CD8-positive, alpha-beta memory T cell (primary cell): Measurements from ENCODE around the gene STARD3NL. TPM values are rescaled to one million over a fixed set of nuclear protein-coding genes. Genes with fewer than 3 reads are reported as not detected.

Experiments used
- CTCF ChIA-PET: fragments of 350-600 bp; sonication (Branson Sonifier 250); formaldehyde crosslinking; loops from one replicate; lab custom pipeline; 2021; ENCODE audit warnings: antibody characterized with exemption; lab: Charles Lee
- POLR2A ChIA-PET: fragments of 350-600 bp; sonication (Branson Sonifier 250); formaldehyde crosslinking; loops from one replicate; lab custom pipeline; 2021; ENCODE audit warnings: antibody characterized with exemption; lab: Charles Lee
- DNase-seq, 5 donors: peaks; one replicate each; pipeline versions ENCODE4 v3.0.0 to v3.0.0-alpha.2; 2020 to 2022; ENCODE audit warnings: mixed read lengths in 1 of 5
- H3K27ac ChIP-seq: one replicate; pipeline ENCODE4 v1.7.0; 2013; ENCODE audit warnings: low read depth, mild to moderate bottlenecking, low read length, moderate library complexity
- H3K27me3 ChIP-seq: 2 replicates; pipeline ENCODE4 v1.7.0; 2013; ENCODE audit warnings: low read length, mild to moderate bottlenecking; ENCODE audit not compliant: insufficient read depth, poor library complexity, severe bottlenecking
- H3K36me3 ChIP-seq: 2 replicates; pipeline ENCODE4 v1.7.0; 2013; ENCODE audit warnings: mild to moderate bottlenecking, low read length, moderate library complexity; ENCODE audit not compliant: insufficient read depth
- H3K4me1 ChIP-seq: 2 replicates; pipeline ENCODE4 v1.7.0; 2013; ENCODE audit warnings: mild to moderate bottlenecking, low read length, moderate library complexity; ENCODE audit not compliant: insufficient read depth
- H3K4me3 ChIP-seq: 2 replicates; pipeline ENCODE4 v1.7.0; 2013; ENCODE audit warnings: mild to moderate bottlenecking, low read length
- H3K9me3 ChIP-seq: 2 replicates; pipeline ENCODE4 v1.7.0; 2013; ENCODE audit warnings: mild to moderate bottlenecking, low read length
- H3K27ac Mint-ChIP-seq, 8 donors: one replicate each; pipeline ENCODE4 v1.8.0; 2020 to 2021; ENCODE audit warnings: mixed read lengths in 8 of 8, mild to moderate bottlenecking in 6 of 8, inconsistent platforms in 3 of 8, moderate library complexity in 3 of 8
- H3K27me3 Mint-ChIP-seq, 2 donors: one replicate each; pipeline ENCODE4 v1.8.0; 2020 to 2021; ENCODE audit warnings: mixed read lengths in 2 of 2, mild to moderate bottlenecking in 1 of 2, moderate library complexity in 1 of 2
- H3K36me3 Mint-ChIP-seq, 3 donors: one replicate each; pipeline ENCODE4 v1.8.0; 2020 to 2021; ENCODE audit warnings: mixed read lengths in 3 of 3, inconsistent platforms in 1 of 3, mild to moderate bottlenecking in 1 of 3
- H3K4me1 Mint-ChIP-seq, 3 donors: one replicate each; pipeline ENCODE4 v1.8.0; 2020 to 2021; ENCODE audit warnings: mixed read lengths in 3 of 3, inconsistent platforms in 1 of 3, mild to moderate bottlenecking in 1 of 3
- H3K4me3 Mint-ChIP-seq, 7 donors: one replicate each; pipeline ENCODE4 v1.8.0; 2020 to 2021; ENCODE audit warnings: mixed read lengths in 7 of 7, mild to moderate bottlenecking in 6 of 7, moderate library complexity in 4 of 7, inconsistent platforms in 2 of 7
- H3K9me3 Mint-ChIP-seq, 5 donors: one replicate each; pipeline ENCODE4 v1.8.0; 2020 to 2022; ENCODE audit warnings: mixed read lengths in 5 of 5, mild to moderate bottlenecking in 3 of 5, moderate library complexity in 2 of 5, inconsistent platforms in 1 of 5
- polyA plus RNA-seq: library from polyadenylated mRNA; unstranded; fragments of 300-500 nt; fragmentation: Illumina TruSeq; gene quantifications from one replicate; pipeline ENCODE4 v1.2.3, GENCODE V29; 2021
- total RNA-seq, 2 experiments: library from RNA; stranded (reverse); gene quantifications; one replicate each; pipeline ENCODE4 v1.2.3, GENCODE V29; 2021

The STARD3NL gene
- total and polyA plus RNA-seq, 3 experiments from 2014 or later, result 41.5 to 54.2 (median 43.8) TPM

- ChIA-PET POLR2A (no interaction called here), CTCF (interaction anchor here (1.1 to 2.4 kb wide), 3 partner anchors 150 to 184 kb away, joined by 4 to 8 read pairs (median 7); no protein-coding TSS in a partner anchor)
- Mint-ChIP-seq H3K27ac (peak overlapping the region in 1 of 8 donors; percentile 14), H3K9me3 (no peaks in the 10 kb centered on the region), H3K4me1 (peaks cover 45 to 81% (median 74%) of the 10 kb centered on the region in 3 donors), H3K27me3 (no peaks in the 10 kb centered on the region), H3K36me3 (peaks cover 0 to 9% (median 8%) of the 10 kb centered on the region in 3 donors), H3K4me3 (no peak overlapping the region)
- Histone ChIP-seq H3K27ac (no peak overlapping the region), H3K36me3 (no peaks in the 10 kb centered on the region), H3K4me1 (peaks cover 7% of the 10 kb centered on the region), H3K4me3 (no peak overlapping the region), H3K9me3 (no peaks in the 10 kb centered on the region), H3K27me3 (no peaks in the 10 kb centered on the region)
- DNase-seq, result no peak
Measured at GRCh38 chr7:38185395-38186307, 7.6 kb downstream of the STARD3NL start.

DNA sequence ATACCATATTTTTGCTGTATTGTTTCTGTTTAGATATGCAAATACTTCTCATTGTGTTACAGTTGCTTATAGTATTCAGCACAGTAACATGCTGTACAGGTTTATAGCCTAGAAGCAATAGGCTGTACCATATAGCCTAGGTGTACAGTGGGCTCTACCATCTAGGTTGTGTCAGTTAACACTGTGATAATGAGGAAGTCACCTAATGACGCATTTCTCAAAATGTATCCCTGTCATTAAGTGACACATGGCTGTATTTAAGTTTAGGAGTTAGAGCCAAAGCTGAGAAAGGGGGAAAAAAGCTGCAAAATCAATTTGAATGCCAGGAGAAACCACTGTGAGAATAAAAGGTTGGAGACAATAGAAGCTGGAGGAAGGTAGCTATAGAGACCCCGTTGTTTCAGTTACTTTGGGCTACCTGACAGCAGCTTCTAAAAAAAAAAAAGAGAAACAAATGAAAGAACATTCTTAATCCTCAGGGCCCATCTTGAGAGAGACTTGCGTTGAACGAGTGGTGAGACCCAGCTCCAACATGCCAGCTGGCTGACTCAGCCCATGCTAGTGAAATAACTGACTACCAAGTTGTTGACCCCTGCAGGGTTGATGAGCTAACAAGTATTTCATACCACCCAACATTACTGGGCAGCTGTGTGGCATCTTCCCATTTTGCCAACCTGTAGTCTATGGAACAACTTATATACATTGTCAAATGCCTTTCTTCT is 8.7 kb downstream of the STARD3NL start:
- peaks cover 46 to 87% (median 77%) of the 10 kb centered on the region in 3 donors for H3K4me1 Mint-ChIP-seq
- Histone ChIP-seq H3K4me3 (no peak overlapping the region), H3K4me1 (peaks cover 7% of the 10 kb centered on the region), H3K9me3 (no peaks in the 10 kb centered on the region), H3K27me3 (no peaks in the 10 kb centered on the region), H3K36me3 (no peaks in the 10 kb centered on the region), H3K27ac (no peak overlapping the region)
- CTCF ChIA-PET, result interaction anchor here (1.1 to 2.4 kb wide), 4 partner anchors 149 to 187 kb away, joined by 3 to 8 read pairs (median 6); no protein-coding TSS in a partner anchor
- no peak overlapping the region for H3K27ac Mint-ChIP-seq
- no peak overlapping the region for H3K4me3 Mint-ChIP-seq
- H3K36me3 Mint-ChIP-seq, result peaks cover 0 to 11% (median 9%) of the 10 kb centered on the region in 3 donors
- DNase-seq, result no peak
- no peaks in the 10 kb centered on the region for H3K9me3 Mint-ChIP-seq
- POLR2A ChIA-PET, result no interaction called here
- H3K27me3 Mint-ChIP-seq, result no peaks in the 10 kb centered on the region

- Mint-ChIP-seq H3K27me3 (no peaks in the 10 kb centered on the region), H3K4me1 (peaks cover 54 to 87% (median 81%) of the 10 kb centered on the region in 3 donors), H3K36me3 (peaks cover 0 to 12% (median 9%) of the 10 kb centered on the region in 3 donors), H3K9me3 (no peaks in the 10 kb centered on the region), H3K27ac (peak overlapping the region in 2 of 8 donors; percentile 32 to 77), H3K4me3 (no peak overlapping the region)
- ChIA-PET CTCF (interaction anchor here (1.0 to 2.7 kb wide), 3 partner anchors 12 to 186 kb away, joined by 3 to 8 read pairs (median 4); no protein-coding TSS in a partner anchor), POLR2A (no interaction called here)
- no peak overlapping the region for H3K27ac ChIP-seq
- no peaks in the 10 kb centered on the region for H3K36me3 ChIP-seq
- no peaks in the 10 kb centered on the region for H3K4me1 ChIP-seq
- H3K9me3 ChIP-seq, result no peaks in the 10 kb centered on the region
- H3K27me3 ChIP-seq, result no peaks in the 10 kb centered on the region
- no peak overlapping the region for H3K4me3 ChIP-seq
- no peak for DNase-seq
Measured at GRCh38 chr7:38187794-38188440, 9.9 kb downstream of the STARD3NL start.

GRCh38 chr7:38189231-38189938 is 11.3 kb downstream of the STARD3NL start:
- ChIA-PET POLR2A (no interaction called here), CTCF (interaction anchor here (2.7 kb wide), 1 partner anchor 27 kb away, joined by 8 read pairs; no protein-coding TSS in a partner anchor)
- no peaks in the 10 kb centered on the region for H3K27me3 Mint-ChIP-seq
- peaks cover 0 to 7% (median 3%) of the 10 kb centered on the region in 3 donors for H3K36me3 Mint-ChIP-seq
- peaks cover 50 to 82% (median 78%) of the 10 kb centered on the region in 3 donors for H3K4me1 Mint-ChIP-seq
- H3K27me3 ChIP-seq, result no peaks in the 10 kb centered on the region
- H3K9me3 ChIP-seq, result no peaks in the 10 kb centered on the region
- H3K4me1 ChIP-seq, result no peaks in the 10 kb centered on the region
- H3K36me3 ChIP-seq, result no peaks in the 10 kb centered on the region
- H3K27ac Mint-ChIP-seq, result peak overlapping the region in 1 of 8 donors; percentile 2
- H3K9me3 Mint-ChIP-seq, result no peaks in the 10 kb centered on the region
- H3K4me3 Mint-ChIP-seq, result no peak overlapping the region
- H3K27ac ChIP-seq, result no peak overlapping the region
- H3K4me3 ChIP-seq, result no peak overlapping the region
- no peak for DNase-seq

GRCh38 chr7:38190011-38190410 is 12.0 kb downstream of the STARD3NL start:
- DNase-seq, result no peak
- no peaks in the 10 kb centered on the region for H3K27me3 Mint-ChIP-seq
- H3K36me3 ChIP-seq, result no peaks in the 10 kb centered on the region
- H3K4me1 Mint-ChIP-seq, result peaks cover 50 to 79% (median 76%) of the 10 kb centered on the region in 3 donors
- ChIA-PET CTCF (interaction anchor here (2.7 kb wide), 1 partner anchor 26 kb away, joined by 8 read pairs; no protein-coding TSS in a partner anchor), POLR2A (no interaction called here)
- H3K27me3 ChIP-seq, result no peaks in the 10 kb centered on the region
- H3K4me1 ChIP-seq, result no peaks in the 10 kb centered on the region
- H3K9me3 Mint-ChIP-seq, result no peaks in the 10 kb centered on the region
- H3K36me3 Mint-ChIP-seq, result peaks cover 0 to 7% (median 1%) of the 10 kb centered on the region in 3 donors
- no peak overlapping the region for H3K27ac ChIP-seq
- H3K4me3 Mint-ChIP-seq, result no peak overlapping the region
- H3K9me3 ChIP-seq, result no peaks in the 10 kb centered on the region
- H3K4me3 ChIP-seq, result no peak overlapping the region
- peak overlapping the region in 1 of 8 donors; percentile 30 for H3K27ac Mint-ChIP-seq

DNA sequence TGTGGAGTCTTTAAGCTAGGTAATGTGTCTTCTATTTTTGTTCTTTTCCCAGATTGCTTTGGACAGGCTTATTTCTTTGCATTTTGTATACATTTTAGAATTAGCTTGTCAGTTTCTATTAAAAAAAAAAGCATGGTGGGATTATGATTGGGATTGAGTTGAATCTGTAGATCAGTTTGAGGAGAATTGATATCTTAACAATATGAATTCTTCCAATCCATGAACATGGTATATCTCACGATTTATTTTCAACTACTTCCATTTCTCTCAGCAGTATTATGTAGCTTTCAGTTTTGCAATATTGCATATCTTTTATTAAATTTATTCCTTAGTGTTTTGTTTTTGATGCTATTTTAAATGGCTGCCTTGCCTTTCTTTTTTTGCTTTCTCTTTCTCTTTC is 13.7 kb downstream of the STARD3NL start:
- POLR2A ChIA-PET, result interaction anchor here (0.6 to 1.0 kb wide), 2 partner anchors 14 to 76 kb away, joined by 3 to 5 read pairs; partner anchors contain the start of gene STARD3NL
- H3K9me3 Mint-ChIP-seq, result no peaks in the 10 kb centered on the region
- H3K4me3 Mint-ChIP-seq, result peak overlapping the region in 5 of 7 donors; percentile 7 to 71 (median 33)
- Histone ChIP-seq H3K4me1 (no peaks in the 10 kb centered on the region), H3K4me3 (no peak overlapping the region), H3K27ac (no peak overlapping the region), H3K36me3 (no peaks in the 10 kb centered on the region), H3K9me3 (no peaks in the 10 kb centered on the region), H3K27me3 (no peaks in the 10 kb centered on the region)
- H3K27me3 Mint-ChIP-seq, result no peaks in the 10 kb centered on the region
- CTCF ChIA-PET, result interaction anchor here (1.0 to 2.0 kb wide), 3 partner anchors 24 to 178 kb away, joined by 3 to 5 read pairs (median 5); no protein-coding TSS in a partner anchor
- H3K36me3 Mint-ChIP-seq, result peaks cover 0 to 4% (median 1%) of the 10 kb centered on the region in 3 donors
- no peak for DNase-seq
- H3K27ac Mint-ChIP-seq, result peak overlapping the region in 5 of 8 donors; percentile 9 to 73 (median 25)
- H3K4me1 Mint-ChIP-seq, result peaks cover 50 to 79% (median 78%) of the 10 kb centered on the region in 3 donors

DNA sequence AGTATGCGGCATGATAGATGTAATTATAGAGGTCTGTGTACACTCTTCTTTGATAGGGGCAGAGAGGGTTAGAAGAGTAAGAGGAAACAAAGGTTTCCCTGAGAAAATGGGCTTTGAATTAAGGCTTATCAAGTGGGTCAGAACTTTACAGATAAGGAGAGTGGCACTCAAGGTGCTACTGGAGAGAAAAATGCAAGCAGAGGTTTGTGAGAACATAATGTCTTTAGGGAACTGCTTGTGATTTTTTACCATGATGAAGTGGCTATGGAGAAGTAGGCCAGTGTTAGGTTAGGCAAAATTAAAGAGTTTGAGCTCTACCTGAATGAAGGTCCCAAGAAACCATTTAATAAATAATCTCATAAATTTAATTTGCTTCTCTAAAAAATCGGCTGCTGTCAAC is 14.3 kb downstream of the STARD3NL start:
- H3K27ac Mint-ChIP-seq, result peak overlapping the region in 5 of 8 donors; percentile 9 to 73 (median 25)
- no peaks in the 10 kb centered on the region for H3K36me3 ChIP-seq
- no peaks in the 10 kb centered on the region for H3K9me3 Mint-ChIP-seq
- no peak overlapping the region for H3K27ac ChIP-seq
- H3K27me3 ChIP-seq, result no peaks in the 10 kb centered on the region
- H3K36me3 Mint-ChIP-seq, result peaks cover 0 to 4% (median 1%) of the 10 kb centered on the region in 3 donors
- DNase-seq, result no peak
- H3K27me3 Mint-ChIP-seq, result no peaks in the 10 kb centered on the region
- peaks cover 54 to 79% (median 78%) of the 10 kb centered on the region in 3 donors for H3K4me1 Mint-ChIP-seq
- no peak overlapping the region for H3K4me3 ChIP-seq
- peak overlapping the region in 5 of 7 donors; percentile 7 to 71 (median 33) for H3K4me3 Mint-ChIP-seq
- no peaks in the 10 kb centered on the region for H3K9me3 ChIP-seq
- ChIA-PET CTCF (interaction anchor here (1.0 to 2.0 kb wide), 3 partner anchors 23 to 177 kb away, joined by 3 to 5 read pairs (median 5); no protein-coding TSS in a partner anchor), POLR2A (interaction anchor here (1.0 kb wide), 1 partner anchor 14 kb away, joined by 5 read pairs; the partner anchor contains the start of gene STARD3NL)
- H3K4me1 ChIP-seq, result no peaks in the 10 kb centered on the region
